ENCODE data around the gene OVCA2.

The OVCA2 gene

DNA sequence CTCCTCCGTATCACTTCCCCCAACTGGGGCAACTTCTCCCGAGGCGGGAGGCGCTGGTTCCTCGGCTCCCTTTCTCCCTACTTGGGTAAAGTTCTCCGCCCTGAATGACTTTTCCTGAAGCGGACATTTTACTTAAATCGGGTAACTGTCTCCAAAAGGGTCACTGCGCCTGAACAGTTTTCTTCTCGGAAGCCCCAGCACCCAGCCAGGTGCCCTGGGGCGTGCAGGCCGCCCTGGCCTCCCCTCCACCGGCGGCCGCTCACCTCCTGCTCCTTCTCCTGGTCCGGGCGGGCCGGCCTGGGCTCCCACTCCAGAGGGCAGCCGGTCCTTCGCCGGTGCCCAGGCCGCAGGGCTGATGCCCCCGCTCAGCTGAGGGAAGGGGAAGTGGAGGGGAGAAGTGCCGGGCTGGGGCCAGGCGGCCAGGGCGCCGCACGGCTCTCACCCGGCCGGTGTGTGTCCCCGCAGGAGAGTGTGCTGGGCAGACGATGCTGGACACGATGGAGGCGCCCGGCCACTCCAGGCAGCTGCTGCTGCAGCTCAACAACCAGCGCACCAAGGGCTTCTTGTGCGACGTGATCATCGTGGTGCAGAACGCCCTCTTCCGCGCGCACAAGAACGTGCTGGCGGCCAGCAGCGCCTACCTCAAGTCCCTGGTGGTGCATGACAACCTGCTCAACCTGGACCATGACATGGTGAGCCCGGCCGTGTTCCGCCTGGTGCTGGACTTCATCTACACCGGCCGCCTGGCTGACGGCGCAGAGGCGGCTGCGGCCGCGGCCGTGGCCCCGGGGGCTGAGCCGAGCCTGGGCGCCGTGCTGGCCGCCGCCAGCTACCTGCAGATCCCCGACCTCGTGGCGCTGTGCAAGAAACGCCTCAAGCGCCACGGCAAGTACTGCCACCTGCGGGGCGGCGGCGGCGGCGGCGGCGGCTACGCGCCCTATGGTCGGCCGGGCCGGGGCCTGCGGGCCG, 14.7 kb downstream of the OVCA2 start:
- TF ChIP-seq, protein P1, sequence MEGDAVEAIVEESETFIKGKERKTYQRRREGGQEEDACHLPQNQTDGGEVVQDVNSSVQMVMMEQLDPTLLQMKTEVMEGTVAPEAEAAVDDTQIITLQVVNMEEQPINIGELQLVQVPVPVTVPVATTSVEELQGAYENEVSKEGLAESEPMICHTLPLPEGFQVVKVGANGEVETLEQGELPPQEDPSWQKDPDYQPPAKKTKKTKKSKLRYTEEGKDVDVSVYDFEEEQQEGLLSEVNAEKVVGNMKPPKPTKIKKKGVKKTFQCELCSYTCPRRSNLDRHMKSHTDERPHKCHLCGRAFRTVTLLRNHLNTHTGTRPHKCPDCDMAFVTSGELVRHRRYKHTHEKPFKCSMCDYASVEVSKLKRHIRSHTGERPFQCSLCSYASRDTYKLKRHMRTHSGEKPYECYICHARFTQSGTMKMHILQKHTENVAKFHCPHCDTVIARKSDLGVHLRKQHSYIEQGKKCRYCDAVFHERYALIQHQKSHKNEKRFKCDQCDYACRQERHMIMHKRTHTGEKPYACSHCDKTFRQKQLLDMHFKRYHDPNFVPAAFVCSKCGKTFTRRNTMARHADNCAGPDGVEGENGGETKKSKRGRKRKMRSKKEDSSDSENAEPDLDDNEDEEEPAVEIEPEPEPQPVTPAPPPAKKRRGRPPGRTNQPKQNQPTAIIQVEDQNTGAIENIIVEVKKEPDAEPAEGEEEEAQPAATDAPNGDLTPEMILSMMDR (IDR thresholded peaks at IDR 0.05; ENCODE audit: unreplicated experiment in 3 of 3): no peak
- Mint-ChIP-seq H3K4me3 (peak overlapping the region; percentile 78 to 85 (median 85)), H3K27ac (peak overlapping the region; percentile 47 to 92 (median 80)), H3K27me3 (ENCODE audit: low read depth) (peaks cover 64% of the 10 kb centered on the region), H3K4me1 (peaks cover 30% of the 10 kb centered on the region), H3K9me3 (no peaks in the 10 kb centered on the region), H3K36me3 (ENCODE audit: low read depth) (peaks cover 23% of the 10 kb centered on the region)

DNA sequence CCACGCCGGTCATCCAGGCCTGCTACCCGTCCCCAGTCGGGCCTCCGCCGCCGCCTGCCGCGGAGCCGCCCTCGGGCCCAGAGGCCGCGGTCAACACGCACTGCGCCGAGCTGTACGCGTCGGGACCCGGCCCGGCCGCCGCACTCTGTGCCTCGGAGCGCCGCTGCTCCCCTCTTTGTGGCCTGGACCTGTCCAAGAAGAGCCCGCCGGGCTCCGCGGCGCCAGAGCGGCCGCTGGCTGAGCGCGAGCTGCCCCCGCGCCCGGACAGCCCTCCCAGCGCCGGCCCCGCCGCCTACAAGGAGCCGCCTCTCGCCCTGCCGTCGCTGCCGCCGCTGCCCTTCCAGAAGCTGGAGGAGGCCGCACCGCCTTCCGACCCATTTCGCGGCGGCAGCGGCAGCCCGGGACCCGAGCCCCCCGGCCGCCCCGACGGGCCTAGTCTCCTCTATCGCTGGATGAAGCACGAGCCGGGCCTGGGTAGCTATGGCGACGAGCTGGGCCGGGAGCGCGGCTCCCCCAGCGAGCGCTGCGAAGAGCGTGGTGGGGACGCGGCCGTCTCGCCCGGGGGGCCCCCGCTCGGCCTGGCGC, 15.4 kb downstream of the OVCA2 start:
- H3K36me3 Mint-ChIP-seq (ENCODE audit: low read depth): peaks cover 30% of the 10 kb centered on the region
- peaks cover 31% of the 10 kb centered on the region for H3K4me1 Mint-ChIP-seq
- H3K27ac Mint-ChIP-seq: peak overlapping the region in 2 of 3 experiments; percentile 65 to 81
- H3K4me3 Mint-ChIP-seq: peak overlapping the region in 1 of 3 experiments; percentile 23
- no peaks in the 10 kb centered on the region for H3K9me3 Mint-ChIP-seq
- peaks cover 64% of the 10 kb centered on the region for H3K27me3 Mint-ChIP-seq (ENCODE audit: low read depth)
- TF ChIP-seq, protein P1 (IDR thresholded peaks at IDR 0.05; ENCODE audit: unreplicated experiment in 3 of 3): no peak

DNA sequence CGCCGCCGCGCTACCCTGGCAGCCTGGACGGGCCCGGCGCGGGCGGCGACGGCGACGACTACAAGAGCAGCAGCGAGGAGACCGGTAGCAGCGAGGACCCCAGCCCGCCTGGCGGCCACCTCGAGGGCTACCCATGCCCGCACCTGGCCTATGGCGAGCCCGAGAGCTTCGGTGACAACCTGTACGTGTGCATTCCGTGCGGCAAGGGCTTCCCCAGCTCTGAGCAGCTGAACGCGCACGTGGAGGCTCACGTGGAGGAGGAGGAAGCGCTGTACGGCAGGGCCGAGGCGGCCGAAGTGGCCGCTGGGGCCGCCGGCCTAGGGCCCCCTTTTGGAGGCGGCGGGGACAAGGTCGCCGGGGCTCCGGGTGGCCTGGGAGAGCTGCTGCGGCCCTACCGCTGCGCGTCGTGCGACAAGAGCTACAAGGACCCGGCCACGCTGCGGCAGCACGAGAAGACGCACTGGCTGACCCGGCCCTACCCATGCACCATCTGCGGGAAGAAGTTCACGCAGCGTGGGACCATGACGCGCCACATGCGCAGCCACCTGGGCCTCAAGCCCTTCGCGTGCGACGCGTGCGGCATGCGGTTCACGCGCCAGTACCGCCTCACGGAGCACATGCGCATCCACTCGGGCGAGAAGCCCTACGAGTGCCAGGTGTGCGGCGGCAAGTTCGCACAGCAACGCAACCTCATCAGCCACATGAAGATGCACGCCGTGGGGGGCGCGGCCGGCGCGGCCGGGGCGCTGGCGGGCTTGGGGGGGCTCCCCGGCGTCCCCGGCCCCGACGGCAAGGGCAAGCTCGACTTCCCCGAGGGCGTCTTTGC, 16.2 kb downstream of the OVCA2 start:
- H3K27ac Mint-ChIP-seq: peak overlapping the region; percentile 64 to 81 (median 65)
- H3K9me3 Mint-ChIP-seq: no peaks in the 10 kb centered on the region
- TF ChIP-seq, protein P1 (IDR thresholded peaks at IDR 0.05; ENCODE audit: unreplicated experiment in 3 of 3): no peak
- H3K36me3 Mint-ChIP-seq (ENCODE audit: low read depth): peaks cover 35% of the 10 kb centered on the region
- peak overlapping the region; percentile 74 to 79 (median 78) for H3K4me3 Mint-ChIP-seq
- H3K4me1 Mint-ChIP-seq: peaks cover 37% of the 10 kb centered on the region
- H3K27me3 Mint-ChIP-seq (ENCODE audit: low read depth): peaks cover 64% of the 10 kb centered on the region

DNA sequence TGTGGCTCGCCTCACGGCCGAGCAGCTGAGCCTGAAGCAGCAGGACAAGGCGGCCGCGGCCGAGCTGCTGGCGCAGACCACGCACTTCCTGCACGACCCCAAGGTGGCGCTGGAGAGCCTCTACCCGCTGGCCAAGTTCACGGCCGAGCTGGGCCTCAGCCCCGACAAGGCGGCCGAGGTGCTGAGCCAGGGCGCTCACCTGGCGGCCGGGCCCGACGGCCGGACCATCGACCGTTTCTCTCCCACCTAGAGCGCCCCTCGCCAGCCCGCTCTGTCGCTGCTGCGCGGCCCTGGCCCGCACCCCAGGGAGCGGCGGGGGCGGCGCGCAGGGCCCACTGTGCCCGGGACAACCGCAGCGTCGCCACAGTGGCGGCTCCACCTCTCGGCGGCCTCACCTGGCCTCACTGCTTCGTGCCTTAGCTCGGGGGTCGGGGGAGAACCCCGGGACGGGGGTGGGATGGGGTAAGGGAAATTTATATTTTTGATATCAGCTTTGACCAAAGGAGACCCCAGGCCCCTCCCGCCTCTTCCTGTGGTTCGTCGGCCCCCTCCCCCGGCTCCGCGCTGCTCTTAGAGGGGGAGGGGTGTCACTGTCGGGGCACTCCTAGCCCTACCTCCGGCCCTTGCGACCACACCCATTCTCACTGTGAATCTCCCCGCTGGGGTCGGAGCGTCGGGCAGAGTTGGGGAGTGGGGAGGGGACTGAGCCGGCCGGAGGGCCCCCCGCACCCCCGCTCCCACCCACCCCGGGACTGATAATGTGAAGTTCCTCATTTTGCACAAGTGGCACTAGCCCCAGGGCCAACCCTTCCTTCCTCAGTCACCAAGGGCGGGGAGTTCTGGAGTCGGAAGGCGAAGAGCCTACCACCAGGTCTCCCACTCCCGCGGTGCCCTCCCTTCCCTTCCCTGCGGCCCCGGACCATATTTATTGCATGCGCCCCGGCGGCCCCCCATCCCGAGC, 17.0 kb downstream of the OVCA2 start:
- peak overlapping the region; percentile 81 to 86 (median 82) for H3K4me3 Mint-ChIP-seq
- H3K4me1 Mint-ChIP-seq: peaks cover 41% of the 10 kb centered on the region
- peaks cover 43% of the 10 kb centered on the region for H3K36me3 Mint-ChIP-seq (ENCODE audit: low read depth)
- peaks cover 56% of the 10 kb centered on the region for H3K27me3 Mint-ChIP-seq (ENCODE audit: low read depth)
- H3K27ac Mint-ChIP-seq: peak overlapping the region; percentile 83 to 95 (median 93)
- H3K9me3 Mint-ChIP-seq: no peaks in the 10 kb centered on the region
- TF ChIP-seq, protein P1 (IDR thresholded peaks at IDR 0.05; ENCODE audit: unreplicated experiment in 3 of 3): peak; percentile 58 to 63 (median 62)
